Measurements from ENCODE around the gene VCX3B.

DNA sequence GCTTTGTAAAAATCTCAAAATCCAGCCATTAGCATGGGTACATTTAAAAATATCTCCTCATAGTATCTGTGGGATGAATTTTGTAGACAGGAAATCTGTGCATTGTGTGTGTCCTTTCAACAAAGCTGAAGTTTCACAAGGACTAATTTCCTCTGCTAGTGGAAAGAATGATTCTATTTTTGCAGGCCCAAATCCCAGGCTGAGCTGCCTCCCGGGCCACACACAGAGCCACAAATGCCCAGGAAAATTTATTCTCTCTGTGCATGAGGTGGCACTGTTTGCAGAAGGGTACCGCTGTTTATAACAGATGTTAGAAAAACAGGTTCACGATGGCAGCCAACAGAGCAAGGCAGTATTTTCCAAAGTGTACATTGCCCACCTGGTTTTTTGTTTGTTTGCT is 11.0 kb upstream of the VCX3B start:
- no peak for TF ChIP-seq POLR2A (IDR thresholded peaks at IDR 0.05)
- TF ChIP-seq, protein P1, sequence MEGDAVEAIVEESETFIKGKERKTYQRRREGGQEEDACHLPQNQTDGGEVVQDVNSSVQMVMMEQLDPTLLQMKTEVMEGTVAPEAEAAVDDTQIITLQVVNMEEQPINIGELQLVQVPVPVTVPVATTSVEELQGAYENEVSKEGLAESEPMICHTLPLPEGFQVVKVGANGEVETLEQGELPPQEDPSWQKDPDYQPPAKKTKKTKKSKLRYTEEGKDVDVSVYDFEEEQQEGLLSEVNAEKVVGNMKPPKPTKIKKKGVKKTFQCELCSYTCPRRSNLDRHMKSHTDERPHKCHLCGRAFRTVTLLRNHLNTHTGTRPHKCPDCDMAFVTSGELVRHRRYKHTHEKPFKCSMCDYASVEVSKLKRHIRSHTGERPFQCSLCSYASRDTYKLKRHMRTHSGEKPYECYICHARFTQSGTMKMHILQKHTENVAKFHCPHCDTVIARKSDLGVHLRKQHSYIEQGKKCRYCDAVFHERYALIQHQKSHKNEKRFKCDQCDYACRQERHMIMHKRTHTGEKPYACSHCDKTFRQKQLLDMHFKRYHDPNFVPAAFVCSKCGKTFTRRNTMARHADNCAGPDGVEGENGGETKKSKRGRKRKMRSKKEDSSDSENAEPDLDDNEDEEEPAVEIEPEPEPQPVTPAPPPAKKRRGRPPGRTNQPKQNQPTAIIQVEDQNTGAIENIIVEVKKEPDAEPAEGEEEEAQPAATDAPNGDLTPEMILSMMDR (IDR thresholded peaks at IDR 0.05): no peak

Data from lower leg skin (tissue), 3 donors.